GM23338 (cell line): ENCODE results near the gene PTCD2. TPM values are rescaled to one million over a fixed set of nuclear protein-coding genes. Genes with fewer than 3 reads are reported as not detected.
A peak's percentile ranks its signal among the peaks of the same experiment; 100 is the strongest.

Experiments used
- ATAC-seq: fragments of 200-7000 bp; cut with Tn5 transposase; 3 replicates; pipeline ENCODE4 v1.9.1; 2020
- DNase-seq: peaks from one replicate; pipeline ENCODE4 v3.0.0-alpha.2; 2015; ENCODE audit warnings: low spot score
- H2AFZ ChIP-seq: fragments of 200-600 bp; sonication (generic); 2 replicates; pipeline ENCODE4 v1.8.0; 2016; ENCODE audit warnings: antibody characterized with exemption, mild to moderate bottlenecking, moderate library complexity
- H3F3A ChIP-seq: fragments of 200-600 bp; sonication (generic); replicated peaks from 2 replicates; pipeline ENCODE4 v1.8.0; 2017; ENCODE audit warnings: antibody characterized with exemption, mixed run types, low read depth
- H3K27ac ChIP-seq: fragments of 200-600 bp; sonication (generic); 2 replicates; pipeline ENCODE4 v1.6.1; 2016; ENCODE audit warnings: low read depth
- H3K27me3 ChIP-seq: fragments of 200-600 bp; sonication (generic); 2 replicates; pipeline ENCODE4 v1.8.0; 2016; ENCODE audit warnings: mild to moderate bottlenecking, mixed run types, moderate library complexity; ENCODE audit not compliant: insufficient read depth
- H3K36me3 ChIP-seq: fragments of 200-600 bp; sonication (generic); 2 replicates; pipeline ENCODE4 v1.8.0; 2016; ENCODE audit warnings: mild to moderate bottlenecking; ENCODE audit not compliant: insufficient read depth
- H3K4me1 ChIP-seq: fragments of 200-600 bp; sonication (generic); 2 replicates; pipeline ENCODE4 v1.8.0; 2016; ENCODE audit warnings: mild to moderate bottlenecking, moderate library complexity; ENCODE audit not compliant: insufficient read depth
- H3K4me2 ChIP-seq: fragments of 200-600 bp; sonication (generic); 2 replicates; pipeline ENCODE4 v1.7.1; 2017; ENCODE audit warnings: mixed run types
- H3K4me3 ChIP-seq: fragments of 200-600 bp; sonication (generic); 2 replicates; pipeline ENCODE4 v1.6.1; 2016; ENCODE audit warnings: mixed run types
- H3K79me2 ChIP-seq: fragments of 200-600 bp; sonication (generic); replicated peaks from 2 replicates; pipeline ENCODE4 v1.8.0; 2017; ENCODE audit warnings: mild to moderate bottlenecking; ENCODE audit not compliant: insufficient read depth
- H3K9me2 ChIP-seq: fragments of 200-600 bp; sonication (generic); 2 replicates; pipeline ENCODE4 v1.8.0; 2017; ENCODE audit not compliant: insufficient read depth
- H4K20me1 ChIP-seq: fragments of 200-600 bp; sonication (generic); replicated peaks from 2 replicates; pipeline ENCODE4 v1.8.0; 2017; ENCODE audit warnings: mild to moderate bottlenecking; ENCODE audit not compliant: insufficient read depth
- H3K27ac Mint-ChIP-seq: 2 replicates; pipeline ENCODE4 v1.8.0; 2020; ENCODE audit warnings: inconsistent platforms, mild to moderate bottlenecking, moderate library complexity, mixed read lengths
- H3K27me3 Mint-ChIP-seq: 3 replicates; pipeline ENCODE4 v1.8.0; 2022; ENCODE audit warnings: low read depth, mild to moderate bottlenecking, moderate library complexity, mixed read lengths, inconsistent platforms; ENCODE audit not compliant: insufficient read depth, poor library complexity
- H3K36me3 Mint-ChIP-seq: 3 replicates; pipeline ENCODE4 v1.8.0; 2021; ENCODE audit warnings: low read depth, mild to moderate bottlenecking, inconsistent platforms, moderate library complexity, mixed read lengths
- H3K4me1 Mint-ChIP-seq: 3 replicates; pipeline ENCODE4 v1.8.0; 2020; ENCODE audit warnings: mild to moderate bottlenecking, inconsistent platforms, mixed read lengths
- H3K4me3 Mint-ChIP-seq: 3 replicates; pipeline ENCODE4 v1.8.0; 2021; ENCODE audit warnings: moderate library complexity, mild to moderate bottlenecking, inconsistent platforms, mixed read lengths
- H3K9me3 Mint-ChIP-seq: 3 replicates; pipeline ENCODE4 v1.8.0; 2020; ENCODE audit warnings: moderate library complexity, mild to moderate bottlenecking, inconsistent platforms, mixed read lengths
- CREB1 ChIP-seq: fragments of 250-450 bp; sonication (Bioruptor Pico); IDR thresholded peaks from 2 replicates; pipeline ENCODE4 v1.5.0; 2020; ENCODE audit warnings: low read depth, mild to moderate bottlenecking, moderate library complexity
- JUNB ChIP-seq: IDR thresholded peaks from one replicate; pipeline ENCODE4 v1.6.1; 2016; ENCODE audit warnings: antibody characterized with exemption; ENCODE audit not compliant: unreplicated experiment
- POLR2AphosphoS5 ChIP-seq: IDR thresholded peaks from 2 replicates; pipeline ENCODE4 v1.6.1; 2016; ENCODE audit warnings: antibody characterized with exemption, low read depth
- ZNF331 ChIP-seq: fragments of 250-450 bp; sonication (Bioruptor Pico); IDR thresholded peaks from 2 replicates; pipeline ENCODE4 v1.5.0; 2020; ENCODE audit warnings: low read depth, mild to moderate bottlenecking, moderate library complexity
- polyA plus RNA-seq: library from polyadenylated mRNA; unstranded; fragments of >200 nt; fragmentation: Nextera tagmentation; extraction: Ambion mirVana; gene quantifications from 2 replicates; pipeline ENCODE4 v1.2.1, GENCODE V29; 2016
- total RNA-seq: library from RNA; depleted of rRNA; stranded (reverse); fragments of >200 nt; shearing (Covaris generic); gene quantifications from 2 replicates; pipeline ENCODE4 v1.2.3, GENCODE V29; 2014
- TF ChIP-seq, protein P1 (sequence below), 2 experiments: fragments of 200-600 bp in 1 of 2; sonication (generic) in 1 of 2; conservative IDR thresholded peaks; 2 replicates each; pipeline versions ENCODE4 v1.5.1 to v1.6.1; 2016 to 2017; ENCODE audit warnings: antibody characterized with exemption in 2 of 2, low read depth in 2 of 2, mild to moderate bottlenecking in 2 of 2, moderate library complexity in 1 of 2
- TF ChIP-seq, protein P2 (sequence below): fragments of 250-450 bp; sonication (Bioruptor Pico); IDR thresholded peaks from 2 replicates; pipeline ENCODE4 v1.5.0; 2020; ENCODE audit warnings: mild to moderate bottlenecking, moderate library complexity

The PTCD2 gene
- total and polyA plus RNA-seq, 2 experiments from 2014 or later, result 8.8 to 14.5 TPM

DNA sequence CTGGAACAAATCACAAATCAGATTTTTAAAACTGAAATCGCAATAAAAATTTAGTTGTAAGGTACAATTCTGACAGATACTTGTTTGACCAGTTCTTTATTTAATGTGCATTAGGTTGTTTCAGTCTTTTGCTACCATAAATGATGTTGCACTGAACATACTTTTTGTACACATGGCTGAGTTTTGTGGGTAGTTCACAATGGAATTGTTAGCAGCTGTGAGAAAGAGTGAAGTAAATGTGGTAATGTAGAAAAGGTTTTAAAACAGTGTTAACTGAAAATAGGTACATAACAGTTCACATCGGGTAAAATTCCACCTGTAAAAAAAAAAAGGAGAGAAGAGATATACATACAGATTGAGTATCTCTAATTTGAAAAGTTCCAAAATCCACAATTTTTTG lies 25.7 kb upstream of the PTCD2 start:
- peaks cover 17% of the 10 kb centered on the region for H3K79me2 ChIP-seq
- no peak for DNase-seq
- no peak overlapping the region for H3K4me3 ChIP-seq
- H3K27ac Mint-ChIP-seq, result peak overlapping the region; percentile 32; the same call in 1 of the 2 replicates
- no peaks in the 10 kb centered on the region for H3K9me2 ChIP-seq
- peaks cover 4% of the 10 kb centered on the region; the same call in 1 of the 2 replicates for H3K36me3 ChIP-seq
- H4K20me1 ChIP-seq, result no peaks in the 10 kb centered on the region
- no peaks in the 10 kb centered on the region for H3K27me3 Mint-ChIP-seq
- no peaks in the 10 kb centered on the region for H3K9me3 Mint-ChIP-seq
- peaks cover 14% of the 10 kb centered on the region for H3K36me3 Mint-ChIP-seq
- no peak for TF ChIP-seq CREB1 (CRISPR knock-in tag)
- no peak for TF ChIP-seq ZNF331
- no peak for TF ChIP-seq POLR2AphosphoS5
- no peak for TF ChIP-seq JUNB
- TF ChIP-seq, protein P1, sequence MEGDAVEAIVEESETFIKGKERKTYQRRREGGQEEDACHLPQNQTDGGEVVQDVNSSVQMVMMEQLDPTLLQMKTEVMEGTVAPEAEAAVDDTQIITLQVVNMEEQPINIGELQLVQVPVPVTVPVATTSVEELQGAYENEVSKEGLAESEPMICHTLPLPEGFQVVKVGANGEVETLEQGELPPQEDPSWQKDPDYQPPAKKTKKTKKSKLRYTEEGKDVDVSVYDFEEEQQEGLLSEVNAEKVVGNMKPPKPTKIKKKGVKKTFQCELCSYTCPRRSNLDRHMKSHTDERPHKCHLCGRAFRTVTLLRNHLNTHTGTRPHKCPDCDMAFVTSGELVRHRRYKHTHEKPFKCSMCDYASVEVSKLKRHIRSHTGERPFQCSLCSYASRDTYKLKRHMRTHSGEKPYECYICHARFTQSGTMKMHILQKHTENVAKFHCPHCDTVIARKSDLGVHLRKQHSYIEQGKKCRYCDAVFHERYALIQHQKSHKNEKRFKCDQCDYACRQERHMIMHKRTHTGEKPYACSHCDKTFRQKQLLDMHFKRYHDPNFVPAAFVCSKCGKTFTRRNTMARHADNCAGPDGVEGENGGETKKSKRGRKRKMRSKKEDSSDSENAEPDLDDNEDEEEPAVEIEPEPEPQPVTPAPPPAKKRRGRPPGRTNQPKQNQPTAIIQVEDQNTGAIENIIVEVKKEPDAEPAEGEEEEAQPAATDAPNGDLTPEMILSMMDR (conservative IDR thresholded peaks at IDR 0.05; ENCODE audit: low read depth in 2 of 2), result no peak
- TF ChIP-seq, protein P2, sequence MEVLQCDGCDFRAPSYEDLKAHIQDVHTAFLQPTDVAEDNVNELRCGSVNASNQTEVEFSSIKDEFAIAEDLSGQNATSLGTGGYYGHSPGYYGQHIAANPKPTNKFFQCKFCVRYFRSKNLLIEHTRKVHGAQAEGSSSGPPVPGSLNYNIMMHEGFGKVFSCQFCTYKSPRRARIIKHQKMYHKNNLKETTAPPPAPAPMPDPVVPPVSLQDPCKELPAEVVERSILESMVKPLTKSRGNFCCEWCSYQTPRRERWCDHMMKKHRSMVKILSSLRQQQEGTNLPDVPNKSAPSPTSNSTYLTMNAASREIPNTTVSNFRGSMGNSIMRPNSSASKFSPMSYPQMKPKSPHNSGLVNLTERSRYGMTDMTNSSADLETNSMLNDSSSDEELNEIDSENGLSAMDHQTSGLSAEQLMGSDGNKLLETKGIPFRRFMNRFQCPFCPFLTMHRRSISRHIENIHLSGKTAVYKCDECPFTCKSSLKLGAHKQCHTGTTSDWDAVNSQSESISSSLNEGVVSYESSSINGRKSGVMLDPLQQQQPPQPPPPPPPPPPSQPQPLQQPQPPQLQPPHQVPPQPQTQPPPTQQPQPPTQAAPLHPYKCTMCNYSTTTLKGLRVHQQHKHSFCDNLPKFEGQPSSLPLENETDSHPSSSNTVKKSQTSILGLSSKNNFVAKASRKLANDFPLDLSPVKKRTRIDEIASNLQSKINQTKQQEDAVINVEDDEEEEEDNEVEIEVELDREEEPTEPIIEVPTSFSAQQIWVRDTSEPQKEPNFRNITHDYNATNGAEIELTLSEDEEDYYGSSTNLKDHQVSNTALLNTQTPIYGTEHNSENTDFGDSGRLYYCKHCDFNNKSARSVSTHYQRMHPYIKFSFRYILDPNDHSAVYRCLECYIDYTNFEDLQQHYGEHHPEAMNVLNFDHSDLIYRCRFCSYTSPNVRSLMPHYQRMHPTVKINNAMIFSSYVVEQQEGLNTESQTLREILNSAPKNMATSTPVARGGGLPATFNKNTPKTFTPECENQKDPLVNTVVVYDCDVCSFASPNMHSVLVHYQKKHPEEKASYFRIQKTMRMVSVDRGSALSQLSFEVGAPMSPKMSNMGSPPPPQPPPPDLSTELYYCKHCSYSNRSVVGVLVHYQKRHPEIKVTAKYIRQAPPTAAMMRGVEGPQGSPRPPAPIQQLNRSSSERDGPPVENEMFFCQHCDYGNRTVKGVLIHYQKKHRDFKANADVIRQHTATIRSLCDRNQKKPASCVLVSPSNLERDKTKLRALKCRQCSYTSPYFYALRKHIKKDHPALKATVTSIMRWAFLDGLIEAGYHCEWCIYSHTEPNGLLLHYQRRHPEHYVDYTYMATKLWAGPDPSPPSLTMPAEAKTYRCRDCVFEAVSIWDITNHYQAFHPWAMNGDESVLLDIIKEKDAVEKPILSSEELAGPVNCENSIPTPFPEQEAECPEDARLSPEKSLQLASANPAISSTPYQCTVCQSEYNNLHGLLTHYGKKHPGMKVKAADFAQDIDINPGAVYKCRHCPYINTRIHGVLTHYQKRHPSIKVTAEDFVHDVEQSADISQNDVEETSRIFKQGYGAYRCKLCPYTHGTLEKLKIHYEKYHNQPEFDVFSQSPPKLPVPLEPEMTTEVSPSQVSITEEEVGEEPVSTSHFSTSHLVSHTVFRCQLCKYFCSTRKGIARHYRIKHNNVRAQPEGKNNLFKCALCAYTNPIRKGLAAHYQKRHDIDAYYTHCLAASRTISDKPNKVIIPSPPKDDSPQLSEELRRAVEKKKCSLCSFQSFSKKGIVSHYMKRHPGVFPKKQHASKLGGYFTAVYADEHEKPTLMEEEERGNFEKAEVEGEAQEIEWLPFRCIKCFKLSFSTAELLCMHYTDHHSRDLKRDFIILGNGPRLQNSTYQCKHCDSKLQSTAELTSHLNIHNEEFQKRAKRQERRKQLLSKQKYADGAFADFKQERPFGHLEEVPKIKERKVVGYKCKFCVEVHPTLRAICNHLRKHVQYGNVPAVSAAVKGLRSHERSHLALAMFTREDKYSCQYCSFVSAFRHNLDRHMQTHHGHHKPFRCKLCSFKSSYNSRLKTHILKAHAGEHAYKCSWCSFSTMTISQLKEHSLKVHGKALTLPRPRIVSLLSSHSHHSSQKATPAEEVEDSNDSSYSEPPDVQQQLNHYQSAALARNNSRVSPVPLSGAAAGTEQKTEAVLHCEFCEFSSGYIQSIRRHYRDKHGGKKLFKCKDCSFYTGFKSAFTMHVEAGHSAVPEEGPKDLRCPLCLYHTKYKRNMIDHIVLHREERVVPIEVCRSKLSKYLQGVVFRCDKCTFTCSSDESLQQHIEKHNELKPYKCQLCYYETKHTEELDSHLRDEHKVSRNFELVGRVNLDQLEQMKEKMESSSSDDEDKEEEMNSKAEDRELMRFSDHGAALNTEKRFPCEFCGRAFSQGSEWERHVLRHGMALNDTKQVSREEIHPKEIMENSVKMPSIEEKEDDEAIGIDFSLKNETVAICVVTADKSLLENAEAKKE (CRISPR knock-in tag), result no peak
- peaks cover 10% of the 10 kb centered on the region; the same call in 2 of the 3 replicates for H3K4me1 Mint-ChIP-seq
- no peak for ATAC-seq
- H2AFZ ChIP-seq, result no peak overlapping the region
- no peaks in the 10 kb centered on the region for H3K27me3 ChIP-seq
- no peak overlapping the region for H3K4me2 ChIP-seq
- H3K4me1 ChIP-seq, result peaks cover 14% of the 10 kb centered on the region
- H3K4me3 Mint-ChIP-seq, result no peak overlapping the region
- 0 out of 2 replicates have a peak overlapping the region, but pooled peaks have one; percentile 13 for H3K27ac ChIP-seq
- H3F3A ChIP-seq, result no peaks in the 10 kb centered on the region
